GM19455 (cell line): ENCODE measurements around the gene PLEKHG2.

Experiments
- ATAC-seq: cut with Tn5 transposase; IDR thresholded peaks from one replicate; pipeline ENCODE4 v1.9.1; 2021; ENCODE audit not compliant: unreplicated experiment

Gene PLEKHG2

DNA sequence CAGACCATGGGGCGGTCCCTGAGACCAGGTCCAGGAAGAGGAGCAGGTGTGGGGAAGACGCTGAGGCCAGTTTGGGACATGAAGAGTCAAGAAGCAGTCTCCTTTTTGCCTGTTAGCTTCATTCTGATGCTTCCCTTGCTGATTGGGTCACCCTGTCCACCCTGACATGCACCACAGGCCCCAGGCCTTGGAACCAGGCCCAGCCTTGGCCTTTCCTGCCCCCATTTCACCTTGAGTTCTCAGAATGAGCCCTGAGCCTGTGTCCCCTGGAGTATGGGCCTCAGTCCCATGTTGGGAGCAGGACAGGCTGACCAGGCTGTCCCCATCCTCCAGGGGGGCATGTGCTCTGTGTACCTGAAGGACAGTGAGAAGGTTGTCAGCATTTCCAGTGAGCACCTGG, 63.3 kb downstream of the PLEKHG2 start:
- ATAC-seq: no peak
